ENCODE results near the gene TIMM50. TPM values are rescaled to one million over a fixed set of nuclear protein-coding genes. Genes with fewer than 3 reads are reported as not detected.

Gene TIMM50
- total RNA-seq (45.3 TPM), polyA plus RNA-seq (10 to 100 TPM; 35.4 to 47.4 (median 40.2) TPM)

DNA sequence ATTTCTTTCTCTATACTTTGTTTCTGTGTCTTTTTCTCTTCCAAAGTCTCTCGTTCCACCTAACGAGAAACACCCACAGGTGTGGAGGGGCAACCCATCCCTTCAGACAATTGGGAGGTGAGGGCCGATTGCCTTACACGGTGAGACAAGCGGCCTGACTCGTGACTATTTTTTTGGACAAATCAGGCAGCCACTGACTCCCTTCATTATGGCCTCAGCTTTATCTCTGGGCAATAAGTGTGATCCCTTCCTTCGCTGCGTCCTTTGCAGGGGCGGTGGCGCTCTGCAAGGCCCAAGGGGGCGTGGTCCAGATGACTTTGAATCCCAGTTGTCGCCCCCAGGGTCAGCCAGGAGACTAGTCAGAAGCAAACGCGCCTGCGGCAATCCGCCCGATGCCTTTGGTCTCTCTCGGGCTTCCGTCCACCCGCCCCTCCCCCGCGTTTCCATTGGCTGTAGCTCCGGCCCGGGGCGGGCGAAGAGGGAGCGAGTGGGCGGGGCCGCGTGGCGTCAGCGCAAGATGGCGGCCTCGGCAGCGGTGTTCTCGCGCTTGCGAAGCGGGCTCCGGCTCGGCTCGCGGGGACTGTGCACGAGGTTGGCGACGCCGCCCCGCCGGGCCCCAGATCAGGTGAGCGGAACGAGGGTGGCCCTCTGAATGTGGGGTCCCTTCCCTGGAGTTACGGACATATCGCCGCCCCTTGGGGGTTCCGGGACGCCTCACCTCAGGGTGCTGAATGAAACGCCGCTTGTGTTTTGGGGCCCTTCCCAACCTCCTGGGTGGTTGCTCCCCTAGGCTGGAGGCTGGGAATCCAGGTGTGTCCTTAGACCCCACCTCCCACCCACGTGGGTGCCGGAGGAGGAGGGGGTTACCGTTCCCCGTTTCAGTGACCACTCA lies at the start of gene TIMM50:
Gene TIMM50, plus strand, starts transcription at position 502 of the 892 bp plus-strand sequence. Its CDS starts 16 bp downstream, at position 518.
- H3K36me3 ChIP-seq (ENCODE audit: control insufficient read depth, insufficient read depth, low read length): peaks cover 13% of the 10 kb centered on the region
- peak within 1 kb of the TSS; percentile 87 to 97 (median 92) for H3K4me3 Mint-ChIP-seq
- H3K4me1 Mint-ChIP-seq: peaks cover 4 to 33% (median 25%) of the 10 kb centered on the region in 4 donors
- peak within 1 kb of the TSS; percentile 81 for H3K27ac ChIP-seq (ENCODE audit: insufficient read depth, low read length, poor library complexity, severe bottlenecking)
- peaks cover 19% of the 10 kb centered on the region for H3K4me1 ChIP-seq (ENCODE audit: control insufficient read depth, insufficient read depth, low read length, poor library complexity, severe bottlenecking)
- H3K9me3 ChIP-seq (ENCODE audit: control insufficient read depth in 2 of 2, low read length in 2 of 2): no peaks in the 10 kb centered on the region
- no peaks in the 10 kb centered on the region for H3K27me3 Mint-ChIP-seq
- DNase-seq (peak; percentile 94 to 96 (median 96)), ATAC-seq (ENCODE audit: low read depth in 2 of 2) (peak; percentile 98)
- H3K27ac Mint-ChIP-seq: peak within 1 kb of the TSS; percentile 85 to 96 (median 96)
- peak within 1 kb of the TSS; percentile 84 for H3K4me3 ChIP-seq (ENCODE audit: low read depth, low read length)
- no peaks in the 10 kb centered on the region for H3K27me3 ChIP-seq (ENCODE audit: control insufficient read depth, insufficient read depth, low read length)
- H3K36me3 Mint-ChIP-seq: peaks cover 8% of the 10 kb centered on the region
- peaks cover 0 to 2% (median 0%) of the 10 kb centered on the region in 7 donors for H3K9me3 Mint-ChIP-seq

DNA sequence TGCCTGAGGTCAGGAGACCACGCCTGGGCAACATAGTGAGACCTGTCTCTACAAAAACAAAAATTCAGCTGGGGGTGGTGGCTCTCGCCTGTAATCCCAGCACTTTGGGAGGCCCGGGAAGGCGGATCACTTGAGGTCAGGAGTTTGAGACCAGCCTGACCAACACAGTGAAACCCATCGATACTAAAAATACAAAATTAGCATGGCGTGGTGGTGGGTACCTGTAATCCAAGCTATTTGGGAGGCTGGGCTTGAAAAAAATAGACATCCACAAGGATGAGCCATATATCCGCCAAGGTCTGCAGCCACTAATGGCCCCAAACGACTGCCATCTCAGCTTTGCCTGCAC lies 48.0 kb upstream of the TIMM50 start:
- Mint-ChIP-seq H3K27me3 (peaks cover 4% of the 10 kb centered on the region), H3K4me3 (peak overlapping the region; percentile 46 to 92 (median 63)), H3K9me3 (peaks cover 0 to 2% (median 0%) of the 10 kb centered on the region in 7 donors), H3K4me1 (peaks cover 0 to 57% (median 36%) of the 10 kb centered on the region in 4 donors), H3K27ac (peak overlapping the region in 2 of 3 donors; percentile 51 to 72), H3K36me3 (peaks cover 19% of the 10 kb centered on the region)
- H3K9me3 ChIP-seq (ENCODE audit: control insufficient read depth in 2 of 2, low read length in 2 of 2): no peaks in the 10 kb centered on the region
- H3K27ac ChIP-seq (ENCODE audit: insufficient read depth, low read length, poor library complexity, severe bottlenecking): no peak overlapping the region
- peaks cover 23% of the 10 kb centered on the region for H3K36me3 ChIP-seq (ENCODE audit: control insufficient read depth, insufficient read depth, low read length)
- no peak for ATAC-seq (ENCODE audit: low read depth in 2 of 2)
- H3K4me3 ChIP-seq (ENCODE audit: low read depth, low read length): no peak overlapping the region
- peaks cover 35% of the 10 kb centered on the region for H3K4me1 ChIP-seq (ENCODE audit: control insufficient read depth, insufficient read depth, low read length, poor library complexity, severe bottlenecking)
- no peak for DNase-seq
- H3K27me3 ChIP-seq (ENCODE audit: control insufficient read depth, insufficient read depth, low read length): no peaks in the 10 kb centered on the region

DNA sequence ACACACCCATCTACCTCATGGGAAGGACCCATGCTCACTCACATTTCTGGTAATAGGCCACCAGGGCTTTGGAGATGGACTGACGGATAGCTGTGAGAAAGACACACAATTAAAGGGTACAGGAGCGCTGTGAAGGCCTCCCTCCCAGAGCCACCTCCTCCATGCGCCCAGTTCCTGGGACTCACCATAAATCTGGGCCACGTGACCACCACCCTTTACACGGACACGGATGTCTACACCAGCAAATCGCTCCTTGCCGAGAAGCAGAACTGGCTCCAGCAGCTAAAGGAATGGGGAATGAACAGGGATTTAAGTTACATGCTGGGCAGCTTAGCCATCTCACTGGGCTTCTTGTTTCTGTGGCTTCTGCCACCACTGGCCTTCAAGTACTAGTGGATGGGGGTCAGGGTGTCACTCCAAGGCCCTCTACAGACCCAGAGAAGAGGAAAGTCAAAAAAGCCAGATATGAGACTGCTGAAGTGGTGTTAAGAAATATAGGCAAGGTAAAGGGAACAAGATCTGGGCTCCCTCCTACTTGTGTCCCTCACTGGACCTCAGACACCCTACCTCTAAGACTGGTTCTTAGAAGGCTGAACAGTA lies 47.1 kb upstream of the TIMM50 start:
- Mint-ChIP-seq H3K36me3 (peaks cover 19% of the 10 kb centered on the region), H3K4me3 (peak overlapping the region; percentile 65 to 100 (median 96)), H3K27me3 (peaks cover 4% of the 10 kb centered on the region), H3K4me1 (peaks cover 0 to 57% (median 36%) of the 10 kb centered on the region in 4 donors), H3K9me3 (peaks cover 0 to 2% (median 0%) of the 10 kb centered on the region in 7 donors), H3K27ac (peak overlapping the region; percentile 46 to 83 (median 72))
- Histone ChIP-seq H3K9me3 (ENCODE audit: control insufficient read depth in 2 of 2, low read length in 2 of 2) (no peaks in the 10 kb centered on the region), H3K27me3 (ENCODE audit: control insufficient read depth, insufficient read depth, low read length) (no peaks in the 10 kb centered on the region), H3K36me3 (ENCODE audit: control insufficient read depth, insufficient read depth, low read length) (peaks cover 23% of the 10 kb centered on the region), H3K4me3 (ENCODE audit: low read depth, low read length) (peak overlapping the region; percentile 90), H3K4me1 (ENCODE audit: control insufficient read depth, insufficient read depth, low read length, poor library complexity, severe bottlenecking) (peaks cover 35% of the 10 kb centered on the region), H3K27ac (ENCODE audit: insufficient read depth, low read length, poor library complexity, severe bottlenecking) (no peak overlapping the region)
- ATAC-seq (ENCODE audit: low read depth in 2 of 2) (no peak), DNase-seq (no peak)

DNA sequence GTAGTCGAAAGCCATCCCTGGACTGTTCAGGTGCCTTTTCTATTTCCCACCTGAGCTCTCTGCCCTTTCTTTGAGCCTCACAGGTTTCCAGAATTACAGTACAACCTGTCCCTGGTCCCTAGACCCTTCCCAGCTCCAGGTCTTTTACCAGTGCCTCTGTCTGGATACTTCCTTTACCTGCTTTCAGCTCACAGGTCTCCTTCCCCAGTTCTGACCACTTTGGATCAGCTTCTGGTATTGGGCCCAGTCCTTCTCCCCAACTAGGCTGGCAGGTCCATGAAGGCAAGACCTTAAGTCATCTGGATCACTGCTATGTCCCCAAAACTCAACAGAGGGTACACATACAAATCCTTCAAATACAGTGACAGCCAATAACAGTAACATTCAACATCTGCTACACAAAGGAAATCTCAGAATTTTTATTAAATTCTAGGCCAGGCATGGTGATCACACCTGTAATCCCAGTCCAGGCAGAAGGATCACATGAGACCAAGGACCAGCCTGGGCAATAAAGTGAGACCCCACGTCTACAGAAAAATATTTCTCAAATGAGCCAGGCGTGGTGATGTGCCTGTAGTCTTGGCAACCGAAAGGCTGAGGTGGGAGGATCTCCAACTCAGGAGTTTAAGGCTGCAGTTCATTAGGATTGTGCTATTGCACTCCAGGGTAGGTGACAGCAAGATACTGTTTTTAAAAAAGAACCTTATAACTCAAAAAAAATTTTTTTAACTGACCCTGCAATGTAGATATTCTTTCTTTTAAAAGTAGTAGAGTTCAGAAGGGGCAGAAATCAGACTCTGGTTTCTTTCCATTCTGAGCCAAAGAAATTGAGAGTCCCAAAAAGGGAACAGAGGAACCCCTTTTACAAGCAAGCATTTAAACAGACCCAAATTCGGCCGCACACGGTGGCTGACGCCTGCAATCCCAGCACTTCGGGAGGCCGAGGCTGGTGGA lies 46.2 kb upstream of the TIMM50 start:
- ATAC-seq (ENCODE audit: low read depth in 2 of 2): no peak

DNA sequence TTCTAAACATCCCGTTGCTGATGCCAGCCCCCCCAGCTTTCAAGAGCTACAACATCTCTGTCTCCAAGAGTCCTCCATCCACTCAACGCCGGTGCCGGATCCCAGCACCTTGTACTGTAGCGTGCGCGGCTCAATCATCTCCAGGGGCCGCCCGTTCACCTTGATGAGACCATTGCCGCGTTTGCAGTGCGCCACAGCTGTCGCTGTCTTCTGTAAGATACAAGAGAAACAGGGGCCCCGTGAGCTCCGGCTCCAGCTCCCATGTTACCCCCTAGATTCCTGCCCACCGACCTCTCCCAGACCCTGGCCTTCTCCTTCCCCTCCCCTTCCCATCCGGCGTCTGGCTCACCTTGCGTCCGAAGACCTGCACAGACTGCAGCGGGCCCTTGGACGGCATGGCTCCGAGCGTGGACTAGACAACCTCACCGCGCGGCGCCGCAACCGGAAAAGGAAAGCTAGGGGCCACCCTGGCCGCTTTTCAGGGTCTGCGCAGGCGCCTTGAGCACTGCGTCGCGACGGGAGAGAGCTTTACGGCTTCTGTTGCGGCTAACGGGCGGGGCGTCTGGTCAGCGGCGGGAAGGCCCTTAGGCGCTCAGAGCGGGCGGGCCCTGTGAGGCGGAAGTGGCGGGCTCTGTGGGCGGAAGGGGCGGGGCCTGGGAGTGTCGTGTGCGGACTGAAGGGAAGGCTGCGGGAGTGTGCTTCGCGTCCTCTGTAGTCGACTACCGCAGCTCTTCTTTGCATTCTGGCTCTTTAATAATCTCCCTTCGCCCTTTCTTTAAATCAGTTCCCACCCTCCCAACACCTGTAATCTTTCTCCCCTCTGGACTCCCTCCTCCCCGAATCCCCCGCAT lies 44.9 kb upstream of the TIMM50 start, which contains the start of gene RPS16:
Gene RPS16, minus strand, starts transcription at position 451 of the 851 bp plus-strand sequence. Its CDS starts 54 bp downstream, at position 397.
- peak within 1 kb of the TSS; percentile 92 to 100 (median 99) for H3K4me3 Mint-ChIP-seq
- peak within 1 kb of the TSS; percentile 90 for H3K27ac ChIP-seq (ENCODE audit: insufficient read depth, low read length, poor library complexity, severe bottlenecking)
- H3K4me1 Mint-ChIP-seq: peaks cover 0 to 59% (median 34%) of the 10 kb centered on the region in 4 donors
- no peaks in the 10 kb centered on the region for H3K9me3 ChIP-seq (ENCODE audit: control insufficient read depth in 2 of 2, low read length in 2 of 2)
- peak within 1 kb of the TSS; percentile 99 for H3K27ac Mint-ChIP-seq
- H3K9me3 Mint-ChIP-seq: peaks cover 0 to 2% (median 0%) of the 10 kb centered on the region in 7 donors
- H3K4me1 ChIP-seq (ENCODE audit: control insufficient read depth, insufficient read depth, low read length, poor library complexity, severe bottlenecking): peaks cover 35% of the 10 kb centered on the region
- ATAC-seq (ENCODE audit: low read depth in 2 of 2) (peak; percentile 94 to 95), DNase-seq (peak; percentile 98 to 99 (median 99))
- peak within 1 kb of the TSS; percentile 90 for H3K4me3 ChIP-seq (ENCODE audit: low read depth, low read length)
- no peaks in the 10 kb centered on the region for H3K27me3 ChIP-seq (ENCODE audit: control insufficient read depth, insufficient read depth, low read length)
- H3K36me3 ChIP-seq (ENCODE audit: control insufficient read depth, insufficient read depth, low read length): peaks cover 23% of the 10 kb centered on the region
- H3K27me3 Mint-ChIP-seq: peaks cover 4% of the 10 kb centered on the region
- peaks cover 19% of the 10 kb centered on the region for H3K36me3 Mint-ChIP-seq

More for the DNA sequence above, 46.2 kb upstream of the TIMM50 start:
- H3K4me3 ChIP-seq (ENCODE audit: low read depth, low read length): peak overlapping the region; percentile 90
- DNase-seq: no peak
- peak overlapping the region; percentile 72 to 99 (median 80) for H3K27ac Mint-ChIP-seq
- no peaks in the 10 kb centered on the region for H3K9me3 ChIP-seq (ENCODE audit: control insufficient read depth in 2 of 2, low read length in 2 of 2)
- peaks cover 35% of the 10 kb centered on the region for H3K4me1 ChIP-seq (ENCODE audit: control insufficient read depth, insufficient read depth, low read length, poor library complexity, severe bottlenecking)
- peak overlapping the region; percentile 85 to 100 (median 96) for H3K4me3 Mint-ChIP-seq
- peaks cover 4% of the 10 kb centered on the region for H3K27me3 Mint-ChIP-seq
- peak overlapping the region; percentile 90 for H3K27ac ChIP-seq (ENCODE audit: insufficient read depth, low read length, poor library complexity, severe bottlenecking)
- peaks cover 23% of the 10 kb centered on the region for H3K36me3 ChIP-seq (ENCODE audit: control insufficient read depth, insufficient read depth, low read length)
- no peaks in the 10 kb centered on the region for H3K27me3 ChIP-seq (ENCODE audit: control insufficient read depth, insufficient read depth, low read length)
- peaks cover 19% of the 10 kb centered on the region for H3K36me3 Mint-ChIP-seq
- peaks cover 0 to 57% (median 36%) of the 10 kb centered on the region in 4 donors for H3K4me1 Mint-ChIP-seq
- H3K9me3 Mint-ChIP-seq: peaks cover 0 to 2% (median 0%) of the 10 kb centered on the region in 7 donors

DNA sequence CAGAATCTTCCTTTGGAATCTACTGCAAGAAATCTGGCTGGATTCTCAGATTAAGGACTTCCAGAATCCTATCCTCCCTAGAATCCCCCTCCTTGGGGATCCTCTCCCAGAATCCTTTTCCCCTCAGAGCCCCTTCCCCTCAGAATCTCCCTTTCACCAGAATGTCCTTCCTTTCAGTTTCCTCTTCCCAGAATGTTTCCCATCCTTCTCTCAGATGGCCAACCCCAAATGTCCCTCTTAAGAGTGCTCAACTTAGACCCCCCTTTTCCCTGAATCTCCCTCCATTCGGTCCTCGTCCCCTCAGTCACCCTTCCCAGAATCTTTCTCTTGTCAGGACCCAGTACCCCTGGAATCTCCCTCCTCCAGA lies 44.3 kb upstream of the TIMM50 start:
- Mint-ChIP-seq H3K36me3 (peaks cover 19% of the 10 kb centered on the region), H3K27me3 (peaks cover 4% of the 10 kb centered on the region), H3K27ac (peak overlapping the region; percentile 99), H3K4me3 (peak overlapping the region; percentile 92 to 100 (median 99)), H3K4me1 (peaks cover 0 to 53% (median 30%) of the 10 kb centered on the region in 4 donors), H3K9me3 (peaks cover 0 to 2% (median 0%) of the 10 kb centered on the region in 7 donors)
- Histone ChIP-seq H3K36me3 (ENCODE audit: control insufficient read depth, insufficient read depth, low read length) (peaks cover 23% of the 10 kb centered on the region), H3K27me3 (ENCODE audit: control insufficient read depth, insufficient read depth, low read length) (no peaks in the 10 kb centered on the region), H3K27ac (ENCODE audit: insufficient read depth, low read length, poor library complexity, severe bottlenecking) (peak overlapping the region; percentile 90), H3K4me3 (ENCODE audit: low read depth, low read length) (peak overlapping the region; percentile 84), H3K9me3 (ENCODE audit: control insufficient read depth in 2 of 2, low read length in 2 of 2) (no peaks in the 10 kb centered on the region), H3K4me1 (ENCODE audit: control insufficient read depth, insufficient read depth, low read length, poor library complexity, severe bottlenecking) (peaks cover 29% of the 10 kb centered on the region)
- no peak for ATAC-seq (ENCODE audit: low read depth in 2 of 2)
- no peak for DNase-seq

All from CD4-positive, CD25-positive, alpha-beta regulatory T cell (primary cell).